PC-3 (cell line): ENCODE data around the gene SH3PXD2B. TPM values are rescaled to one million over a fixed set of nuclear protein-coding genes. Genes with fewer than 3 reads are reported as not detected.

Experiments used
- ATAC-seq: fragments of 200-7000 bp; cut with Tn5 transposase; 2 replicates; pipeline ENCODE4 v1.9.1; 2020; ENCODE audit warnings: mild to moderate bottlenecking, moderate library complexity
- BruUV-seq: library from RNA; stranded (reverse); fragments of 400-500 nt; replicated peaks from 2 replicates; lab custom pipeline; 2021; lab: Mats Ljungman, UMichigan
- CTCF ChIA-PET: fragments of 300-600 bp; sonication (Branson Sonifier 250); formaldehyde crosslinking; loops from one replicate; lab custom pipeline; 2022; ENCODE audit warnings: antibody characterized with exemption; lab: Charles Lee
- POLR2A ChIA-PET: fragments of 300-600 bp; sonication (Branson Sonifier 250); formaldehyde crosslinking; loops from one replicate; lab custom pipeline; 2022; ENCODE audit warnings: antibody characterized with exemption; ENCODE audit not compliant: unreplicated experiment; lab: Charles Lee
- DNase-seq: peaks from one replicate; pipeline ENCODE4 v3.0.0-alpha.2; 2015
- H2AFZ ChIP-seq: fragments of 300-600 bp; sonication (generic); 2 replicates; pipeline ENCODE4 v1.6.0; 2016; ENCODE audit warnings: antibody characterized with exemption, low read length
- H3F3A ChIP-seq: fragments of 300-600 bp; sonication (generic); one replicate; pipeline ENCODE4 v1.6.0; 2017; ENCODE audit warnings: antibody characterized with exemption, low read length, control low read depth, mild to moderate bottlenecking; ENCODE audit not compliant: unreplicated experiment
- H3K27ac ChIP-seq: fragments of 300-600 bp; sonication (generic); 2 replicates; pipeline ENCODE4 v1.5.1; 2016; ENCODE audit warnings: mild to moderate bottlenecking, low read length
- H3K27me3 ChIP-seq: fragments of 300-600 bp; sonication (generic); 2 replicates; pipeline ENCODE4 v1.6.1; 2016; ENCODE audit warnings: low read length, mixed read lengths
- H3K36me3 ChIP-seq: fragments of 300-600 bp; sonication (generic); 2 replicates; pipeline ENCODE4 v1.6.1; 2016; ENCODE audit warnings: low read depth, mixed run types, low read length, mixed read lengths
- H3K4me1 ChIP-seq: fragments of 300-600 bp; sonication (generic); 2 replicates; pipeline ENCODE4 v1.5.1; 2016; ENCODE audit warnings: low read length; ENCODE audit not compliant: insufficient read depth
- H3K4me2 ChIP-seq: fragments of 300-600 bp; sonication (generic); 2 replicates; pipeline ENCODE4 v1.6.0; 2016; ENCODE audit warnings: low read length
- H3K4me3 ChIP-seq: fragments of 300-600 bp; sonication (generic); 2 replicates; pipeline ENCODE4 v1.5.1; 2016; ENCODE audit warnings: mild to moderate bottlenecking, low read length, mixed read lengths
- H3K79me2 ChIP-seq: fragments of 300-600 bp; sonication (generic); 2 replicates; pipeline ENCODE4 v1.6.1; 2017; ENCODE audit warnings: low read length, mixed read lengths
- H3K9ac ChIP-seq: fragments of 300-600 bp; sonication (generic); 2 replicates; pipeline ENCODE4 v1.6.0; 2016; ENCODE audit warnings: mild to moderate bottlenecking, low read length
- H3K9me2 ChIP-seq: fragments of 300-600 bp; sonication (generic); replicated peaks from 2 replicates; pipeline ENCODE4 v1.6.1; 2016; ENCODE audit warnings: mixed run types, low read length, mixed read lengths
- H3K9me3 ChIP-seq: fragments of 300-600 bp; sonication (generic); 2 replicates; pipeline ENCODE4 v1.6.1; 2016; ENCODE audit warnings: low read length, mixed read lengths
- H4K20me1 ChIP-seq: fragments of 300-600 bp; sonication (generic); 2 replicates; pipeline ENCODE4 v1.6.1; 2016; ENCODE audit warnings: low read length, mixed read lengths
- EZH2 ChIP-seq: fragments of 300-600 bp; sonication (generic); IDR thresholded peaks from one replicate; pipeline ENCODE4 v1.6.1; 2017; ENCODE audit warnings: antibody characterized with exemption, mild to moderate bottlenecking, low read length; ENCODE audit not compliant: unreplicated experiment
- EZH2phosphoT487 ChIP-seq: fragments of 300-600 bp; sonication (generic); IDR thresholded peaks from 2 replicates; pipeline ENCODE4 v1.6.1; 2018; ENCODE audit warnings: mild to moderate bottlenecking, antibody characterized with exemption, low read length, borderline replicate concordance
- intact Hi-C: fragments of 100-400 bp; cut with micrococcal nuclease; formaldehyde crosslinking; loops from 2 replicates; pipeline ENCODE4 v1.9.0; 2023
- total RNA-seq: library from RNA; depleted of rRNA; stranded (reverse); fragments of >200 nt; gene quantifications from 2 replicates; pipeline ENCODE4 v1.2.3, GENCODE V29; 2014
- TF ChIP-seq, protein P1 (sequence below): fragments of 300-600 bp; sonication (generic); conservative IDR thresholded peaks from 2 replicates; pipeline ENCODE4 v1.5.1; 2017; ENCODE audit warnings: antibody characterized with exemption, low read depth, mild to moderate bottlenecking, low read length

Gene SH3PXD2B
- total RNA-seq, 1 experiment from 2014 or later: 9.8 TPM

DNA sequence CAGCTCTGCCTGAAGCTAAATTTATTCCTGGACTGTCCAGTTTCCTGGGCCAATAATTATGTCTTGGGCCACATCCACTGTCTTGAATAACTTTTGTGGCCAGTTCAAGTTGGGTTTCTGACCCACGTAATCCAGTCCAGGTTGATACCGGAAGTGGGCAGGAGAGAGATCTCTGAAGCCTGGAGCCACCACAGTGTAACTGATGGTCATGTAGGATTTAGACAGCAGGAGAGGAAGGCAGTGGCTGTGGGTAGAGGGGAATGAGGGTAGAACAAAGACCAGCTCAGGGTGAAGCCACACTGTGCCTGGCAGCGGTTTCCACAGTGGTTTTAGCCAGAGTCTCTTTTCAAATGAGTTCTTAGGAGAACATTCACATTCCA lies 30.2 kb downstream of the SH3PXD2B start:
- Histone ChIP-seq H3K27me3 (no peaks in the 10 kb centered on the region), H3K79me2 (no peaks in the 10 kb centered on the region), H2AFZ (no peak overlapping the region), H3K36me3 (no peaks in the 10 kb centered on the region), H4K20me1 (no peaks in the 10 kb centered on the region), H3K4me3 (no peak overlapping the region), H3K4me1 (peaks cover 17% of the 10 kb centered on the region), H3F3A (no peaks in the 10 kb centered on the region), H3K9me2 (no peaks in the 10 kb centered on the region), H3K27ac (no peak overlapping the region), H3K4me2 (no peak overlapping the region), H3K9me3 (no peaks in the 10 kb centered on the region), H3K9ac (no peak overlapping the region)
- intact Hi-C loops: no loop called here
- TF ChIP-seq EZH2 (no peak), EZH2phosphoT487 (no peak)
- TF ChIP-seq, protein P1, sequence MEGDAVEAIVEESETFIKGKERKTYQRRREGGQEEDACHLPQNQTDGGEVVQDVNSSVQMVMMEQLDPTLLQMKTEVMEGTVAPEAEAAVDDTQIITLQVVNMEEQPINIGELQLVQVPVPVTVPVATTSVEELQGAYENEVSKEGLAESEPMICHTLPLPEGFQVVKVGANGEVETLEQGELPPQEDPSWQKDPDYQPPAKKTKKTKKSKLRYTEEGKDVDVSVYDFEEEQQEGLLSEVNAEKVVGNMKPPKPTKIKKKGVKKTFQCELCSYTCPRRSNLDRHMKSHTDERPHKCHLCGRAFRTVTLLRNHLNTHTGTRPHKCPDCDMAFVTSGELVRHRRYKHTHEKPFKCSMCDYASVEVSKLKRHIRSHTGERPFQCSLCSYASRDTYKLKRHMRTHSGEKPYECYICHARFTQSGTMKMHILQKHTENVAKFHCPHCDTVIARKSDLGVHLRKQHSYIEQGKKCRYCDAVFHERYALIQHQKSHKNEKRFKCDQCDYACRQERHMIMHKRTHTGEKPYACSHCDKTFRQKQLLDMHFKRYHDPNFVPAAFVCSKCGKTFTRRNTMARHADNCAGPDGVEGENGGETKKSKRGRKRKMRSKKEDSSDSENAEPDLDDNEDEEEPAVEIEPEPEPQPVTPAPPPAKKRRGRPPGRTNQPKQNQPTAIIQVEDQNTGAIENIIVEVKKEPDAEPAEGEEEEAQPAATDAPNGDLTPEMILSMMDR: no peak
- DNase-seq (no peak), ATAC-seq (no peak)
- POLR2A ChIA-PET: no interaction called here
- CTCF ChIA-PET: no interaction called here
- no TSS peak for BruUV-seq

DNA sequence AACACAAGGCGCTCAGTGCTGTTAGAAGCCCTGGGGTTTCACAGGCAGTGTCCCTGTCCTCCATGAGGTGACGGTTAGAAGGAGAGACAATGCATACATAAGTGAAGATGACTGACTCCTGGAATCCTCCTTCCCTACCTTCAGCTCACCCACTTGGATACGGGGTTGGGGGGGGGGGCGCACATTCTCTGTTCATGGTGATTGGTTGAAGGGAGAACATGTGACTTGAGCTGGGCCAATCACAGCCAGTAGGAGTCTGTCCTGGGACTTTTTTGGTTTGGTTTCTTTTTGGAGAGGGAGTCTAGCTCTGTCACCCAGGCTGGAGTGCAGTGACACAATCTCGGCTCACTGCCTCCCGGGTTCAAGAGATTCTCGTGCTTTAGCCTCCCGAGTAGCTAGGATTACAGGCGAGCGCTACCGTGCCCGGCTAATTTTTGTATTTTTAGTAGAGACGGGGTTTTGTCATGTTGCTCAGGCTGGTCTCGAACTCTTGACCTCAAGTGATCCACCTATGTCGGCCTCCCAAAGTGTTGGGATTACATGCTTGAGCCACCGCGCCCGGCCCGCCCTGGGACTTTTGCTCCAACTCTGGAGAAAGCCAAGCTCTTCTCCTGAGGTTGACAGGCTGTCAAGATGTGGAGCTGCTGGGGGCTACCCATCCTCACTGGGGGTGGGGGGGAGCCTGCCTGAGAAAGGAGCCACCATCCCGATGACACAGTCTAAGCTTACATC lies 30.8 kb downstream of the SH3PXD2B start:
- CTCF ChIA-PET: no interaction called here
- H3K9me2 ChIP-seq: no peaks in the 10 kb centered on the region

DNA sequence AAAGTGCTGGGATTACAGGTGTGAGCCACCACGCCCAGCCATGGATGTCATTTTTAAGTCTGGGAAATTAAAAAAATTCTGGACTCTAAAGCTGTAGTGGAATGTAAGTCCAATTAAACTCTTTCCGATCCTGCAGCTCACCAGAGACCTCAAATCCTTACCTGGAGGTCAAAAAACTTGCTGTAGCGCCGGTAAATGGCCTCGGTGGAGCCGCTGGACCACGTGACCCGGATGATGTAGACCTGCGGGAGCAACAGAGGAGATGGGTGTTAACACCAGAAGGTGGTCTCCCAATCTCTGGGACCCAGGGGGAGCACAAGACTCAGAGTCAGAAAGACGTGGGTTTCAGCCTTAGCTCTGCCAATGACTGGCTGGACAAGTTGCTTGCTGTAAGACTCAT lies 32.1 kb downstream of the SH3PXD2B start:
- no peak overlapping the region for H3K9ac ChIP-seq
- TF ChIP-seq EZH2 (no peak), EZH2phosphoT487 (no peak)
- TF ChIP-seq, protein P1: no peak
- no peaks in the 10 kb centered on the region for H3K79me2 ChIP-seq
- H2AFZ ChIP-seq: no peak overlapping the region
- no peaks in the 10 kb centered on the region for H4K20me1 ChIP-seq
- H3K4me1 ChIP-seq: peaks cover 17% of the 10 kb centered on the region
- ATAC-seq (no peak), DNase-seq (no peak)
- no peaks in the 10 kb centered on the region for H3K36me3 ChIP-seq
- H3F3A ChIP-seq: no peaks in the 10 kb centered on the region
- intact Hi-C loops: no loop called here
- H3K27me3 ChIP-seq: no peaks in the 10 kb centered on the region
- no peaks in the 10 kb centered on the region for H3K9me3 ChIP-seq
- no peak overlapping the region for H3K4me2 ChIP-seq
- no peaks in the 10 kb centered on the region for H3K9me2 ChIP-seq
- H3K27ac ChIP-seq: no peak overlapping the region
- POLR2A ChIA-PET: no interaction called here
- CTCF ChIA-PET: no interaction called here
- no peak overlapping the region for H3K4me3 ChIP-seq
- BruUV-seq: no TSS peak

More for the DNA sequence above, 30.8 kb downstream of the SH3PXD2B start:
- intact Hi-C loops: no loop called here
- no peaks in the 10 kb centered on the region for H3K27me3 ChIP-seq
- H3K36me3 ChIP-seq: no peaks in the 10 kb centered on the region
- H3K9ac ChIP-seq: no peak overlapping the region
- H3K79me2 ChIP-seq: no peaks in the 10 kb centered on the region
- peaks cover 17% of the 10 kb centered on the region for H3K4me1 ChIP-seq
- no peak for DNase-seq
- BruUV-seq: no TSS peak
- H4K20me1 ChIP-seq: no peaks in the 10 kb centered on the region
- H3K27ac ChIP-seq: no peak overlapping the region
- ATAC-seq: no peak
- TF ChIP-seq EZH2phosphoT487: no peak
- TF ChIP-seq, protein P1: no peak
- TF ChIP-seq EZH2: no peak
- H3F3A ChIP-seq: no peaks in the 10 kb centered on the region
- POLR2A ChIA-PET: no interaction called here
- H3K9me3 ChIP-seq: no peaks in the 10 kb centered on the region
- H2AFZ ChIP-seq: no peak overlapping the region
- no peak overlapping the region for H3K4me3 ChIP-seq
- H3K4me2 ChIP-seq: no peak overlapping the region
